HepG2 (cell line): ENCODE results near the gene AGPAT2. TPM values are rescaled to one million over a fixed set of nuclear protein-coding genes. Genes with fewer than 3 reads are reported as not detected.

Source experiments
- ADNP ChIP-seq: sonication (generic); formaldehyde crosslinking; IDR thresholded peaks from 2 replicates; pipeline ENCODE4 v1.4.0; 2020; ENCODE audit warnings: missing genetic modification reagents
- CBX1 ChIP-seq: IDR thresholded peaks from one replicate; pipeline ENCODE4 v1.6.1; 2016; ENCODE audit warnings: antibody characterized with exemption, low read depth
- GABPB1 ChIP-seq: IDR thresholded peaks from 2 replicates; pipeline ENCODE4 v1.6.1; 2016; ENCODE audit warnings: mild to moderate bottlenecking, missing genetic modification reagents, moderate library complexity, missing compliant biosample characterization
- JDP2 ChIP-seq: sonication (generic); formaldehyde crosslinking; IDR thresholded peaks from 2 replicates; pipeline ENCODE4 v1.8.1; 2022; ENCODE audit warnings: missing genetic modification reagents, borderline replicate concordance
- JUNB ChIP-seq: sonication (generic); formaldehyde crosslinking; IDR thresholded peaks from 2 replicates; pipeline ENCODE4 v1.8.0; 2022; ENCODE audit warnings: missing genetic modification reagents, mild to moderate bottlenecking, borderline replicate concordance
- KIAA2018 ChIP-seq: sonication (generic); formaldehyde crosslinking; IDR thresholded peaks from 2 replicates; pipeline ENCODE4 v1.5.0; 2020; ENCODE audit warnings: mild to moderate bottlenecking, missing genetic modification reagents, borderline replicate concordance
- ZNF414 ChIP-seq: sonication (generic); formaldehyde crosslinking; IDR thresholded peaks from 2 replicates; pipeline ENCODE4 v1.5.0; 2020; ENCODE audit warnings: missing genetic modification reagents
- ZNF446 ChIP-seq: sonication (generic); formaldehyde crosslinking; IDR thresholded peaks from 2 replicates; pipeline ENCODE4 v1.5.0; 2020; ENCODE audit warnings: mild to moderate bottlenecking, missing genetic modification reagents
- ZNF484 ChIP-seq: sonication (generic); formaldehyde crosslinking; IDR thresholded peaks from 2 replicates; pipeline ENCODE4 v1.5.1; 2020; ENCODE audit warnings: mild to moderate bottlenecking, low read depth, missing genetic modification reagents, borderline replicate concordance
- ZNF687 ChIP-seq: sonication (generic); formaldehyde crosslinking; IDR thresholded peaks from 2 replicates; pipeline ENCODE4 v1.5.1; 2020; ENCODE audit warnings: mild to moderate bottlenecking, missing genetic modification reagents, moderate library complexity
- ZNF883 ChIP-seq: sonication (generic); formaldehyde crosslinking; IDR thresholded peaks from 2 replicates; pipeline ENCODE4 v1.5.1; 2020; ENCODE audit warnings: mild to moderate bottlenecking, missing genetic modification reagents; ENCODE audit errors: not compliant biosample characterization
- polyA plus RNA-seq, 8 experiments: library from polyadenylated mRNA; depleted of rRNA in 3 of 8; stranded (reverse) in 7 of 8; unstranded in 1 of 8; fragments of >200 nt; fragmentation: Illumina TruSeq in 4 of 8; extraction: Trizol in 4 of 8; gene quantifications; 2 replicates each; pipeline versions ENCODE4 v1.2.1 to v1.2.3, GENCODE V29; 2011 to 2016; ENCODE audit warnings: low read depth in 4 of 8, missing spikeins in 1 of 8, mixed read lengths in 1 of 8; ENCODE audit not compliant: insufficient read depth in 1 of 8
- total RNA-seq, 5 experiments: library from RNA; depleted of rRNA; stranded (reverse); fragments of >200 nt; fragmentation: Illumina TruSeq; extraction: Trizol; gene quantifications; 2 replicates each; pipeline ENCODE4 v1.2.3, GENCODE V29; 2016; ENCODE audit warnings: low read depth in 1 of 5
- TF ChIP-seq, protein P1 (sequence below): sonication (generic); formaldehyde crosslinking; conservative IDR thresholded peaks from 2 replicates; pipeline ENCODE4 v1.4.0; 2020; ENCODE audit warnings: missing genetic modification reagents
- TF ChIP-seq, protein P2 (sequence below): sonication (generic); formaldehyde crosslinking; IDR thresholded peaks from 2 replicates; pipeline ENCODE4 v1.4.0; 2020; ENCODE audit warnings: missing genetic modification reagents, mild to moderate bottlenecking, borderline replicate concordance

The AGPAT2 gene
- total and polyA plus RNA-seq, 2 of the 13 experiments (the other 11 are each of a cell fraction or from before 2014, with no cell fraction given), result 3.9 to 25.8 TPM

DNA sequence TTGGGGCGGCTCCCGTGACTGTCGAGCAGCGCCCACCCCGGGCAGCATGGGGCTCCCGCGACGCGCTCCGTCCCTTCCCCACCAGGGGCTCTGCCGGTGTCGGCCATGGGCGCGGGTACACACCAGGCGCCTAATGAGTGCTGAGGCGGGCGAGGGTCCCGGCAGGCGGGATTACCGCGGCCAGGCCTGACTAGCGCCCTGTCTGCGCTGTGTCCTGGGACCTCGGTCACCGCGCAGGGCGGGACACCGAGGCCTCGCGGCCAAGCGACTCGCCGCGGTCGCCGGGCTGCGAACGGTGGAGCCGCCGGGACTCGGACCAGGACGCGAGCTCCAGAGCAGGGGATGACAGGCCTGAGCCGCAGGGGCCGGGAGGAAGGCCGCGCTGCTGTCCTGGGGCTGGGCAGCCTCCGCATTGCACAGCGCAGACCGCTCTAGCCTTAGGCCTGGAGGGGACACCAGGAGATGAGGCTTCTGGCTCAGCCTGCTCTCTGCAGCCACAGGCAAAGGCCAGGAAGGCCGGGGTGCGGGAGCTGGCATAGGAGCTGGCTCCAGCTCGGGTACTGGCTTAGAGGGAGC lies 41.4 kb upstream of the AGPAT2 start (continued):
- TF ChIP-seq KIAA2018 (CRISPR knock-in tag), result peak; percentile 52; the same call in 1 of the 2 replicates
- 0 out of 2 replicates have a peak, but pooled peaks have one; percentile 33 for TF ChIP-seq ZNF484 (CRISPR knock-in tag)
- peak; percentile 84; the same call in 1 of the 2 replicates for TF ChIP-seq ZNF414 (CRISPR knock-in tag)
- no peak for TF ChIP-seq JUNB (CRISPR knock-in tag)
- TF ChIP-seq, protein P1, sequence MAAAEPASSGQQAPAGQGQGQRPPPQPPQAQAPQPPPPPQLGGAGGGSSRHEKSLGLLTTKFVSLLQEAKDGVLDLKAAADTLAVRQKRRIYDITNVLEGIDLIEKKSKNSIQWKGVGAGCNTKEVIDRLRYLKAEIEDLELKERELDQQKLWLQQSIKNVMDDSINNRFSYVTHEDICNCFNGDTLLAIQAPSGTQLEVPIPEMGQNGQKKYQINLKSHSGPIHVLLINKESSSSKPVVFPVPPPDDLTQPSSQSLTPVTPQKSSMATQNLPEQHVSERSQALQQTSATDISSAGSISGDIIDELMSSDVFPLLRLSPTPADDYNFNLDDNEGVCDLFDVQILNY (CRISPR knock-in tag), result no peak
- TF ChIP-seq GABPB1 (CRISPR knock-in tag), result peak; percentile 10; the same call in 1 of the 2 replicates
- TF ChIP-seq ADNP (CRISPR knock-in tag), result 0 out of 2 replicates have a peak, but pooled peaks have one; percentile 53
- TF ChIP-seq JDP2 (CRISPR knock-in tag), result no peak
- TF ChIP-seq, protein P2, sequence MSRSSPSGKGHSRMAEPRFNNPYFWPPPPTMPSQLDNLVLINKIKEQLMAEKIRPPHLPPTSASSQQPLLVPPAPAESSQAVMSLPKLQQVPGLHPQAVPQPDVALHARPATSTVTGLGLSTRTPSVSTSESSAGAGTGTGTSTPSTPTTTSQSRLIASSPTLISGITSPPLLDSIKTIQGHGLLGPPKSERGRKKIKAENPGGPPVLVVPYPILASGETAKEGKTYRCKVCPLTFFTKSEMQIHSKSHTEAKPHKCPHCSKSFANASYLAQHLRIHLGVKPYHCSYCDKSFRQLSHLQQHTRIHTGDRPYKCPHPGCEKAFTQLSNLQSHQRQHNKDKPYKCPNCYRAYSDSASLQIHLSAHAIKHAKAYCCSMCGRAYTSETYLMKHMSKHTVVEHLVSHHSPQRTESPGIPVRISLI, result 0 out of 2 replicates have a peak, but pooled peaks have one; percentile 0
- peak; percentile 77 for TF ChIP-seq ZNF883 (CRISPR knock-in tag)
- TF ChIP-seq ZNF446 (CRISPR knock-in tag), result no peak
- no peak for TF ChIP-seq CBX1
- peak; percentile 76 for TF ChIP-seq ZNF687 (CRISPR knock-in tag)
